Activated CD4-positive, alpha-beta T cell treated with anti-CD3 and anti-CD28 coated beads, Interleukin-2, amount 10 ng/mL, durations not matched to agents 7 days and 5 days (primary cell): Measurements from ENCODE around the gene DENND6A. TPM values are rescaled to one million over a fixed set of nuclear protein-coding genes. Genes with fewer than 3 reads are reported as not detected.
"Not testable (repeated sequence)": the region's sequence is repeated elsewhere in the genome, so short reads cannot be mapped to it uniquely, and the experiment has no call there.

Source experiments
- CTCF ChIA-PET: fragments of 350-600 bp; sonication (Branson Sonifier 250); formaldehyde crosslinking; loops from one replicate; lab custom pipeline; 2021; ENCODE audit warnings: antibody characterized with exemption; lab: Charles Lee
- POLR2A ChIA-PET: fragments of 350-600 bp; sonication (Branson Sonifier 250); formaldehyde crosslinking; loops from one replicate; lab custom pipeline; 2021; ENCODE audit warnings: antibody characterized with exemption; lab: Charles Lee
- DNase-seq: peaks from one replicate; pipeline ENCODE4 v3.0.0-alpha.2; 2020
- H3K27ac Mint-ChIP-seq: one replicate; pipeline ENCODE4 v1.8.0; 2021; ENCODE audit warnings: mild to moderate bottlenecking, moderate library complexity, mixed read lengths
- H3K27me3 Mint-ChIP-seq: one replicate; pipeline ENCODE4 v1.8.0; 2021; ENCODE audit warnings: mixed read lengths
- H3K36me3 Mint-ChIP-seq: one replicate; pipeline ENCODE4 v1.8.0; 2021; ENCODE audit warnings: low read depth, mixed read lengths
- H3K4me1 Mint-ChIP-seq: one replicate; pipeline ENCODE4 v1.8.0; 2021; ENCODE audit warnings: mixed read lengths
- H3K4me3 Mint-ChIP-seq: one replicate; pipeline ENCODE4 v1.8.0; 2021; ENCODE audit warnings: mild to moderate bottlenecking, moderate library complexity, mixed read lengths
- H3K9me3 Mint-ChIP-seq: one replicate; pipeline ENCODE4 v1.8.0; 2021; ENCODE audit warnings: mixed read lengths
- total RNA-seq, 2 experiments: library from RNA; stranded (reverse); gene quantifications; one replicate each; pipeline ENCODE4 v1.2.3, GENCODE V29; 2021

DENND6A gene
- total RNA-seq, 2 experiments from 2014 or later = 26.3 to 28.1 TPM

DNA sequence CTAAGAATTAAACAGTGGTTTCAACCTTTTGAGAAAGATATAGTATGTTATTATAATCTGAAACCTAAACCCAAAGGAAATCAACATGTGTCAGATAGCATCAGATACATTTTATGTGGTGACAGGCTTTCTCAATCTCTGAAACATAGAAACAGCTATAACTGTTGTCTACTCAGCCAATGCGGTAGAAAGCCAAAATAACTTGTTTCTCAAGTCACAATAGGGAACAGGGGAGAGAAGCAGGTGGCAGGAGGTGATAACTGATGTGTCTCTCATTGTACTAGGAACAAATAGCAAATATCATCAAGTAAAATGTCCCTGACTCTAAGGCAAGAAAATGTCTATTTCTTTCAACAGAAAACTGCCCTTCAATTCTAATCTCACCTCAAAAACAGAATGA lies 38.6 kb downstream of the DENND6A start:
- H3K27me3 Mint-ChIP-seq = no peaks in the 10 kb centered on the region
- ChIA-PET CTCF (interaction anchor here (0.5 to 0.6 kb wide), 2 partner anchors 537 to 952 kb away, joined by 3 read pairs; no protein-coding TSS in a partner anchor), POLR2A (no interaction called here)
- DNase-seq = no peak
- peaks cover 6% of the 10 kb centered on the region for H3K9me3 Mint-ChIP-seq
- peaks cover 60% of the 10 kb centered on the region for H3K36me3 Mint-ChIP-seq
- H3K4me3 Mint-ChIP-seq = no peak overlapping the region
- peaks cover 11% of the 10 kb centered on the region for H3K4me1 Mint-ChIP-seq
- peak overlapping the region; percentile 66 for H3K27ac Mint-ChIP-seq

DNA sequence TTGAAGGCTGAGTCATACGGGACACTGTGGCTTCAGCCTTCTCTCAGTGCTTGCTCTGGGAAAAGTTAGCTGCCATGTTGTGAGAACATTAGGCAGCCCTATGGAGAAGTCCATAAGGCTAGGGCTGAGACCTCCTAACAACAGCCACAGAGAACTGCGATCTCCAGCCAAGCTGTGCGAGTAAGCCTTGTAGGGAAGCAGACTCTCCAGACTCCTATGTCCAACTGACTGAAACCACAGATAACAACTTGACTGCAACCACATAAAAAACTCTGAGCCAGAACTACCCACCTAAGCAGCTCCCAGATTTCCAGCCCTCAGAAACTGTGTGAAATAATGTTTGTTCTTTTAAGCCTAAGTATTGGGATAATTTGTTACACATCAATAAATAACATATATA lies 40.7 kb downstream of the DENND6A start:
- H3K9me3 Mint-ChIP-seq = peaks cover 18% of the 10 kb centered on the region
- ChIA-PET POLR2A (no interaction called here), CTCF (interaction anchor here (0.6 kb wide), 1 partner anchor 233 kb away, joined by 3 read pairs; no protein-coding TSS in a partner anchor)
- H3K36me3 Mint-ChIP-seq = peaks cover 74% of the 10 kb centered on the region
- no peak for DNase-seq
- no peak overlapping the region for H3K4me3 Mint-ChIP-seq
- no peak overlapping the region for H3K27ac Mint-ChIP-seq
- no peaks in the 10 kb centered on the region for H3K27me3 Mint-ChIP-seq
- H3K4me1 Mint-ChIP-seq = peaks cover 15% of the 10 kb centered on the region

DNA sequence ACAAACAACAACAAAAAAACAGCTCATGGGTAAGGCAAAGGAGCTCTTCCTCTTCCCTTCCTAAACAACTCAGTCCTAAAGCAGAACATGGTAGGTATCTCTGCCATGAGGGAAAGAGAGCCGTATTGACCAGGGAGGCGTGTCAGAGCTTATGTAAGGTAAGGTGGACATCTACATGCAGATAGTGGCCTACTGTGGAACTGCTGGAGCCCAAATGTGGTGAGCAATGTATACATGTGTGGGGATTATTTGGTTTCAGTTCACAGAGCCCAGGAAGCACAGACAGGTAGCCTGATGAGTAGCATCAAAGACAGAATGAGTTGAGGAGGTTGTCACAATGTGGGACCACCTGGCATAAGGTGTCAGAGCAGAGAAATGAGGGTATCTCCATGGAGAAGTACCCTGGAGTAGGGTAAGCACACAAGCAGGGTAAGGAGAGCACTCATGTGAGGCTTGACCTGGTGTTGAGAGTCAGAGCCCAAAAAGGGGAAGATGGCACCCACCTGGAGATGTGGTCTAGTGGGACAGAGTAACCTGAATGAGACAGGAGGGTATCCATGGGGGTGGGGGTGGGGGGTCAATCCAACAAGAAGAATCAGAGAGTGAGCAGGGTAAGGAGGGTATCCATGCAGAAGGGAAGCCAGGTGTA lies 45.5 kb downstream of the DENND6A start:
- POLR2A ChIA-PET = no interaction called here
- Mint-ChIP-seq H3K36me3 (peaks cover 65% of the 10 kb centered on the region), H3K9me3 (peaks cover 18% of the 10 kb centered on the region), H3K27me3 (no peaks in the 10 kb centered on the region), H3K27ac (no peak overlapping the region), H3K4me3 (no peak overlapping the region), H3K4me1 (peaks cover 6% of the 10 kb centered on the region)
- DNase-seq = no peak
- CTCF ChIA-PET = interaction anchor here (0.5 kb wide), 1 partner anchor 15 kb away, joined by 3 read pairs; no protein-coding TSS in a partner anchor

DNA sequence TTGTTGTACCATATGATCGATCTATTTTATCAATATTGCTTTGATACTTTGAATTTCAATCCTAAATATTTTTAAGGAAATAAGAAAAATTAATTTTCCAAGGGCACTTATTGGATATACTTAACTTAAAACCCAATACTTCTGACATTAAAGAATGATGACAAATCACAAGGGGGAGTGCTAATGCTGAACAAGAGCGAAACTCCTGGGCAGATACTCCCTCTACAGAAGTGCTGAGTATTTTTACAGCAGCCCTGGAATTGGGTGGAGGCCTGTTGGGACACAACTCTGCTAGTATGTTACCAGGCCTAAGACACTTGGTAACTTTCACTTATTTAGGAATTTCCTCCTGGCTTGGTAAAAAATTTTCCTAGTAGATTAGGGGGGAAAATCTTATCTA lies 46.2 kb downstream of the DENND6A start:
- CTCF ChIA-PET = interaction anchor here (0.5 kb wide), 1 partner anchor 16 kb away, joined by 3 read pairs; no protein-coding TSS in a partner anchor

DNA sequence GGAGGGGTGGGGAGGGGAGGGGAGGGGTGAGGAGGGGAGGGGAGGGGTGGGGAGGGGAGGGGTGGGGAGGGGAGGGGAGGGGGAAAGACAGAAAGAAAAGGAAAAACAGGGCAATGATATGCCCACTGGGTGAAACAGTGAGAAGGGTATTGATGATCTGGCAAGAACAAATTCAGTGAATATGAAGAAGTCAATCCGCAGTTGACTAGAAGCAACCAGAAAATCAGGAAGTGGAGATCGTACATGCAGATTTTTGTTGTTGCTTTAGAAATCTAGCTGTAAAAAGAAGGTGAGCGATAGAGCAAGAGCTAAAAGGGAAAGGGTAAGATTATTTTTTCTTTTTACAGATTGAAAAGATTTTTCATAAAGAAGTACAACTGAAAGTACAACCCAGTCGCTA lies 48.1 kb downstream of the DENND6A start:
- ChIA-PET CTCF (interaction anchor here (1.3 kb wide), 1 partner anchor 11 kb away, joined by 3 read pairs; no protein-coding TSS in a partner anchor), POLR2A (no interaction called here)
- H3K4me3 Mint-ChIP-seq = no peak overlapping the region
- peaks cover 15% of the 10 kb centered on the region for H3K9me3 Mint-ChIP-seq
- H3K36me3 Mint-ChIP-seq = peaks cover 55% of the 10 kb centered on the region
- H3K27ac Mint-ChIP-seq = no peak overlapping the region
- DNase-seq = no peak
- peaks cover 4% of the 10 kb centered on the region for H3K4me1 Mint-ChIP-seq
- H3K27me3 Mint-ChIP-seq = no peaks in the 10 kb centered on the region

More for the DNA sequence above, 46.2 kb downstream of the DENND6A start:
- Mint-ChIP-seq H3K4me1 (peaks cover 4% of the 10 kb centered on the region), H3K27ac (no peak overlapping the region), H3K36me3 (peaks cover 63% of the 10 kb centered on the region), H3K4me3 (no peak overlapping the region), H3K9me3 (peaks cover 18% of the 10 kb centered on the region), H3K27me3 (no peaks in the 10 kb centered on the region)
- POLR2A ChIA-PET = no interaction called here
- no peak for DNase-seq

DNA sequence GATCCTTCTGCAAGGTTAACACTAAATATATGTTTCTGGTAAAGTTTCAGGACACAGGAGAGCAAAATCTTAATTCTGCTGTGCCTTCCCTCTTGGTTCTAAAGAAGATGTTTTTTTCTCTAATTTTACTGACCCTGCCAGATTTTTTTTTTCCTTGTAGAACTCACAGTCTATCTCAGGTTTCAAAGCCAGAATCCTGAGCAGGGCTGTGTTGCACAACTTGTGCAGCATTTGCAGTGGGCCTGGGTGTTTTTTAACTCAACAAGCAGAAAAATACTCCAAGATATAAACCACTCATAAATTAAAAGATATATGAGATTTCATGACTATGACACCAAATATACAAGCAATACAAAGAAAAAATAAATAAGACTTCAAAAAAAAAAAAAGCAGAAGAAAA lies 55.5 kb downstream of the DENND6A start:
- Mint-ChIP-seq H3K27ac (no peak overlapping the region), H3K27me3 (no peaks in the 10 kb centered on the region), H3K4me1 (no peaks in the 10 kb centered on the region), H3K4me3 (no peak overlapping the region), H3K36me3 (peaks cover 40% of the 10 kb centered on the region), H3K9me3 (no peaks in the 10 kb centered on the region)
- ChIA-PET POLR2A (no interaction called here), CTCF (interaction anchor here (0.5 kb wide), 1 partner anchor 122 kb away, joined by 3 read pairs; no protein-coding TSS in a partner anchor)
- DNase-seq = no peak

DNA sequence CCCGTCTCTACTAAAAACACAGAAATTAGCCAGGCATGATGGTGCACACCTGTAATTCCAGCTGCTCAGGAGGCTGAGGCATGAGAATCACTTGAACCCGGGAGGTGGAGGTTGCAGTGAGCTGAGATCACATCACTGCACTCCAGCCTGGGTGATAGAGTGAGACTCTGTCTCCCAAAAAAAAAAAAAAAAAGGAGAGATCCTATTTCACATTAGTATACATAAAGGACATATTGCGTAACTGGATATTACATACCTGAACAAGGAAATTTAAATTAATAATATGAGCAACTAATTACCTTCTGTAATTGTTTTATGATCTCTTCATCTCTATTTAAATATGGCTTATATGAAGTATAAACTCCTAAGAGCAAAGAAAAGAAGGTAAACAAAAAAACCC lies 58.6 kb downstream of the DENND6A start:
- H3K27me3 Mint-ChIP-seq, H3K9me3 Mint-ChIP-seq, H3K4me1 Mint-ChIP-seq, DNase-seq, POLR2A ChIA-PET, H3K27ac Mint-ChIP-seq, H3K4me3 Mint-ChIP-seq: not testable (repeated sequence)
- CTCF ChIA-PET = interaction anchor here (1.6 kb wide), 1 partner anchor 11 kb away, joined by 3 read pairs; no protein-coding TSS in a partner anchor
- H3K36me3 Mint-ChIP-seq = peaks cover 30% of the 10 kb centered on the region

DNA sequence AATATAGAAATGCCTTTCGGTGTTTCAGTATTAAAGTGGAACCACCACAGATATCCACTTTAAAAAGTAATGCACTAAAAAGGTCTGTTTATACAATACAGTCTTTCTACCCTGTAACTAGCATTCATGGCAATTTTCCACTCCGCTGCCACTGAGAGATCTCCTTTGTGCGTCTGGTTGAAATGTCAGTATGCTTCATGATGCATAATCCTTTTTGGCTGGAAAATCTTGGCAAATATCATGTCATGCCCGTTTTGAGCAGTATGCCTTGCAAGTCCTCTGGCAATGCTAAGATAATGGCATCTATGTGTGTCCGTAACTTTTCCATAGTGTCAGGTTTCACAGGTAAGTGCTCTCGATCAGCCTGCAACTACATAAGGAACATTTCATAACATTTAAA lies 64.9 kb downstream of the DENND6A start:
- no peaks in the 10 kb centered on the region for H3K4me1 Mint-ChIP-seq
- DNase-seq = no peak
- no peak overlapping the region for H3K27ac Mint-ChIP-seq
- ChIA-PET CTCF (no interaction called here), POLR2A (no interaction called here)
- H3K4me3 Mint-ChIP-seq = no peak overlapping the region
- no peaks in the 10 kb centered on the region for H3K9me3 Mint-ChIP-seq
- H3K27me3 Mint-ChIP-seq = no peaks in the 10 kb centered on the region
- peaks cover 45% of the 10 kb centered on the region for H3K36me3 Mint-ChIP-seq

DNA sequence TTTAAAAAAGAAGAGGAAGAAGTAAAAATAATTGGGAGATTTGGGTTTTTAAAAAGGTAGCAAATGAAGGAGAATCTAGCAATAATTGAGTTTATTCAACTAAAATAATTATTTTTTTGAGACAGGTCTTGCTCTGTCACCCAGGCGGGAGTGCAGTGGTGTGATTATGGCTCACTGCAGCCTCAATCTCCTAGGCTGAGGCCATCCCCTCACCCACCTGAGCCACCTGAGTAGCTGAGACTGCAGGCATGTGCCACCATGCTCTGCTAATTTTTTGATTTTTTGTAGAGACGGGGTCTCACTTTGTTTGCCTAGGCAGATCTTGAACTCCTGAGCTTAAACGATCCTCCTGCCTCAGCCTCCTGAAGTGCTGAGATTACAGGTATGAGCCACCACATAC lies 68.1 kb downstream of the DENND6A start:
- Mint-ChIP-seq H3K36me3 (peaks cover 46% of the 10 kb centered on the region), H3K27ac (no peak overlapping the region), H3K4me1 (peaks cover 2% of the 10 kb centered on the region), H3K9me3 (no peaks in the 10 kb centered on the region), H3K4me3 (no peak overlapping the region), H3K27me3 (no peaks in the 10 kb centered on the region)
- POLR2A ChIA-PET = no interaction called here
- CTCF ChIA-PET = no interaction called here
- DNase-seq = no peak

DNA sequence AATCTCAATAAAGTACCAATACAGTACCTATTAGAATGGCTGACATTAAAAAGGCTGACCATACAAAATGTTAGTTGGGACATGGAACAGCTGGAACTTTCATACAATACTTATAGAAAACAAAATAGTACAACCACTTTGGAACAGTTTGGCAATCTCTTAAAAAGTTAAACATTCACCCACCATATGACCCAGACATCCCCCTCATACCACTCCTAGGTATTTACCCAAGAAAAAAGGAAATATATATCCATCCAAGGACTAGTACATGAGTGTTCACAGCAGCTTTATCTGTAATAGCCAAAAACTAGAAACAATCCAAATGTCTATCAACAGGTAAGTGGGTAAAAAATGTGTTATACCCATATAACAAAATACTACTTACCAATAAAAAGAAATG lies 70.5 kb downstream of the DENND6A start:
- Mint-ChIP-seq H3K4me3 (no peak overlapping the region), H3K36me3 (peaks cover 38% of the 10 kb centered on the region), H3K27ac (no peak overlapping the region), H3K27me3 (no peaks in the 10 kb centered on the region), H3K9me3 (peaks cover 3% of the 10 kb centered on the region), H3K4me1 (peaks cover 2% of the 10 kb centered on the region)
- DNase-seq = no peak
- POLR2A ChIA-PET = no interaction called here
- CTCF ChIA-PET = no interaction called here

DNA sequence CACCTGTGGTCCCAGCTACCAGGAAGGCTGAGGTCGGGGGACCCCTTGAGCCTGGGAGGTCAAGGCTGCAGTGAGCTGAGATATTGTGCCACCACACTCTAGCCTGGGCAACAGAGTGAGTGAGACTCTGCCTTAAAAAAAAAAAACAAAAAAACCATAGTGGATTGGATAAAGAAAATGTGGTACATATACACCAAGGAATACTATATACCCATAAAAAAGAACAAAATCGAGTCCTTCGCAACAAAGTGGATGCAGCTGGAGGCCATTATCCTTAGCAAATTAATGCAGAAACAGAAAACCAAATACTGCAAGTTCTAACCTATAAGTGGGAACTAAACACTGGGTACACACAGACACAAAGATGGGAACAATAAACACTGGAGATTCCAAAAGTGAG lies 75.1 kb downstream of the DENND6A start:
- Mint-ChIP-seq H3K9me3 (peaks cover 3% of the 10 kb centered on the region), H3K27ac (no peak overlapping the region), H3K4me3 (no peak overlapping the region), H3K27me3 (no peaks in the 10 kb centered on the region), H3K4me1 (peaks cover 2% of the 10 kb centered on the region), H3K36me3 (peaks cover 17% of the 10 kb centered on the region)
- ChIA-PET CTCF (no interaction called here), POLR2A (no interaction called here)
- no peak for DNase-seq

DNA sequence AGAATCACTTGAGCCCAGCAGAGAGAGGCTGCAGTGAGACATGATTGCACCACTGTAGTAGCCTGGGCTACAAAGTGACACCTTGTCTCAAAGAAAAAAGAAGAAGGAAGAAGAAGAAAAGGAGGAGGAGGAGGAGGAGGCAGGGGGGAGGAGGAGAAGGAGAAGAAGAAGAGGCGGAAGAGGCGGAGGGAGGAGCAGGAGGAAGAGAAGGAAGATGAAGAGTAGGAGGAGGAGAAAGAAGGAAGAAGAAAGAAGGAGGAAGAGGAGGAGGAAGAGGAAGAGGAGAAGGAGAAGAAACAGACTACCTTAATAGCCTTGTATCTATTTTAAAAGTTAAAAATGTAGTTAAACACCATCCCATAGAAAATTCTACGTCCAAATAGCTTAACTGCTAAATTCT lies 76.6 kb downstream of the DENND6A start:
- Mint-ChIP-seq H3K27me3 (no peaks in the 10 kb centered on the region), H3K4me1 (peaks cover 8% of the 10 kb centered on the region), H3K9me3 (peaks cover 8% of the 10 kb centered on the region), H3K4me3 (no peak overlapping the region), H3K27ac (no peak overlapping the region), H3K36me3 (peaks cover 17% of the 10 kb centered on the region)
- CTCF ChIA-PET = no interaction called here
- no peak for DNase-seq
- POLR2A ChIA-PET = no interaction called here

DNA sequence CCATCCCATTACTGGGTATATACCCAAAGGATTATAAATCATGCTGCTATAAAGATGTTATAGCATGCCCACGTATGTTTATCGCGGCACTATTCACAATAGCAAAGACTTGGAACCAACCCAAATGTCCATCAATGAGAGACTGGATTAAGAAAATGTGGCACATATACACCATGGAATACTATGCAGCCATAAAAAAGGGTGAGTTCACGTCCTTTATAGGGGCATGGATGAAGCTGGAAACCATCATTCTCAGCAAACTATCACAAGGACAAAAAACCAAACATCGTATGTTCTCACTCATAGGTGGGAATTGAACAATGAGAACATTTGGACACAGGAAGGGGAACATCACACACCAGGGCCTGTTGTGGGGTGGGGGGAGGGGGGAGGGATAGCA lies 81.0 kb downstream of the DENND6A start:
- H3K27ac Mint-ChIP-seq = peak overlapping the region; percentile 13
- H3K9me3 Mint-ChIP-seq = peaks cover 26% of the 10 kb centered on the region
- POLR2A ChIA-PET, H3K4me1 Mint-ChIP-seq, DNase-seq, H3K4me3 Mint-ChIP-seq, H3K27me3 Mint-ChIP-seq, CTCF ChIA-PET: not testable (repeated sequence)
- H3K36me3 Mint-ChIP-seq = peaks cover 42% of the 10 kb centered on the region
